Ovary (tissue), 3 donors: ENCODE measurements around the gene ABCC1.

Experiments
- EP300 ChIP-seq: sonication (generic); formaldehyde crosslinking; IDR thresholded peaks from one replicate; pipeline ENCODE4 v1.6.1; 2017; ENCODE audit warnings: antibody characterized with exemption
- POLR2A ChIP-seq: fragments of 450-650 bp; IDR thresholded peaks from one replicate; pipeline ENCODE4 v1.6.1; 2017; ENCODE audit warnings: antibody characterized with exemption, mild to moderate bottlenecking, moderate library complexity
- TF ChIP-seq, protein P1 (sequence below), 3 donors: fragments of 450-650 bp in 2 of 3; fragments of 200-600 bp in 1 of 3; IDR thresholded peaks; one replicate each; pipeline versions ENCODE4 v1.5.1 to v1.8.0; 2016 to 2022; ENCODE audit warnings: antibody characterized with exemption in 3 of 3, mild to moderate bottlenecking in 1 of 3
- donor health status: DM: no; HTN: no; CAD: no.

DNA sequence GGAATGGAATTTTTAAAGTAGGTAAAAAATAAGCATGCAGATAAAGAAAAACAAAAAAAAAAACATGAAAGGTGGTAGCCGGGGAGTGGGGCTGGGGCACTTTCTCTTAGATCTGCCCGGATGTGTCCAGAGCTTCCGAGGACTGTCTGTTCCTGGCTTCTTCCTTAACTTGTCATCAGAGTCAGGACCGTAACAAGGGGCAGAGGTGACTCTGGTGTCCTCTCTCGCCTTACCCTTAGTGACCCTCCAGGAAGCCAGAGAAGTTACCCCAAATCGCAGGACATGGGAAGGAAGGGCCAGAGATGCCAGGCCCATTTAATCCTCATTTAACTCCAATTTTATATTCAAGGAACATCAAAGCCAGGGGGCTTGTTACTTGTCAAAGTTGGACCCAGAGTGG, 158.4 kb downstream of the ABCC1 start:
- TF ChIP-seq, protein P1, sequence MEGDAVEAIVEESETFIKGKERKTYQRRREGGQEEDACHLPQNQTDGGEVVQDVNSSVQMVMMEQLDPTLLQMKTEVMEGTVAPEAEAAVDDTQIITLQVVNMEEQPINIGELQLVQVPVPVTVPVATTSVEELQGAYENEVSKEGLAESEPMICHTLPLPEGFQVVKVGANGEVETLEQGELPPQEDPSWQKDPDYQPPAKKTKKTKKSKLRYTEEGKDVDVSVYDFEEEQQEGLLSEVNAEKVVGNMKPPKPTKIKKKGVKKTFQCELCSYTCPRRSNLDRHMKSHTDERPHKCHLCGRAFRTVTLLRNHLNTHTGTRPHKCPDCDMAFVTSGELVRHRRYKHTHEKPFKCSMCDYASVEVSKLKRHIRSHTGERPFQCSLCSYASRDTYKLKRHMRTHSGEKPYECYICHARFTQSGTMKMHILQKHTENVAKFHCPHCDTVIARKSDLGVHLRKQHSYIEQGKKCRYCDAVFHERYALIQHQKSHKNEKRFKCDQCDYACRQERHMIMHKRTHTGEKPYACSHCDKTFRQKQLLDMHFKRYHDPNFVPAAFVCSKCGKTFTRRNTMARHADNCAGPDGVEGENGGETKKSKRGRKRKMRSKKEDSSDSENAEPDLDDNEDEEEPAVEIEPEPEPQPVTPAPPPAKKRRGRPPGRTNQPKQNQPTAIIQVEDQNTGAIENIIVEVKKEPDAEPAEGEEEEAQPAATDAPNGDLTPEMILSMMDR (IDR thresholded peaks at IDR 0.05), result no peak
- TF ChIP-seq POLR2A (no peak), EP300 (no peak)
